Mucosa of descending colon (tissue), 3 donors: ENCODE measurements around the gene PXK. TPM values are rescaled to one million over a fixed set of nuclear protein-coding genes. Genes with fewer than 3 reads are reported as not detected.

ENCODE experiments used
- ATAC-seq: fragments of 200-7000 bp; cut with Tn5 transposase; one replicate; pipeline ENCODE4 v1.9.1; 2020; ENCODE audit warnings: mild to moderate bottlenecking, moderate library complexity
- DNase-seq, 3 donors: peaks; one replicate each; pipeline ENCODE4 v3.0.0-alpha.2; 2020
- H3K36me3 ChIP-seq: fragments of 200-600 bp; one replicate; pipeline ENCODE4 v1.8.0; 2021; ENCODE audit warnings: low read depth, mild to moderate bottlenecking
- H3K4me1 ChIP-seq: fragments of 200-600 bp; one replicate; pipeline ENCODE4 v1.8.0; 2021; ENCODE audit warnings: low read depth, mild to moderate bottlenecking
- H3K4me3 ChIP-seq: fragments of 200-600 bp; one replicate; pipeline ENCODE4 v1.8.0; 2021; ENCODE audit warnings: mild to moderate bottlenecking
- H3K9me3 ChIP-seq: fragments of 200-600 bp; one replicate; pipeline ENCODE4 v1.8.0; 2021; ENCODE audit warnings: mild to moderate bottlenecking
- CTCF ChIP-seq: fragments of 200-600 bp; IDR thresholded peaks from one replicate; pipeline ENCODE4 v1.8.0; 2022; ENCODE audit warnings: antibody characterized with exemption, mild to moderate bottlenecking
- intact Hi-C, 2 donors: fragments of 100-400 bp; cut with DNase I in 1 of 2; cut with micrococcal nuclease in 1 of 2; formaldehyde crosslinking; loops; one replicate each; pipeline versions ENCODE4 v1.11.0 to v1.11.1; 2022; cut with DNase I, micrococcal nuclease
- total RNA-seq, 3 donors: library from RNA; stranded (reverse); fragmentation: NEBNext Ultra II Directional in 2 of 3; extraction: Animal tissue kit (Norgen Biotek cat#: 25700) in 2 of 3; gene quantifications; one replicate each; pipeline versions ENCODE4 v1.2.1 to v1.2.4, GENCODE V29; 2021 to 2023
- donor health status: DM: no; HTN: no; CAD: no; lungs with moderate emphysema.
- donor health status: DM: no; HTN: no; CAD: no.
- donor health status: DM: no; HTN: yes; CAD: no.

The PXK gene
- total RNA-seq, 3 donors from 2014 or later: 14.5 to 33.4 (median 19.5) TPM

- ATAC-seq (no peak), DNase-seq (no peak)
- Histone ChIP-seq H3K36me3 (no peaks in the 10 kb centered on the region), H3K4me1 (no peaks in the 10 kb centered on the region), H3K9me3 (no peaks in the 10 kb centered on the region), H3K4me3 (no peak overlapping the region)
- intact Hi-C loops: loop anchor here in 1 of 2 donors (5.0 kb wide), 1 partner anchor 87 kb away; no protein-coding TSS in a partner anchor
- TF ChIP-seq CTCF: no peak
Observed at GRCh38 chr3:58409663-58410062, 77.0 kb downstream of the PXK start.

- no peak for TF ChIP-seq CTCF
- H3K4me1 ChIP-seq: no peaks in the 10 kb centered on the region
- no peak for ATAC-seq
- H3K36me3 ChIP-seq: no peaks in the 10 kb centered on the region
- H3K4me3 ChIP-seq: no peak overlapping the region
- H3K9me3 ChIP-seq: no peaks in the 10 kb centered on the region
- DNase-seq: no peak
- intact Hi-C loops: loop anchor here in 1 of 2 donors (5.0 kb wide), 1 partner anchor 89 kb away; no protein-coding TSS in a partner anchor
Observed at GRCh38 chr3:58411036-58411435, 78.3 kb downstream of the PXK start.

- intact Hi-C loops: loop anchor here in 1 of 2 donors (5.0 kb wide), 1 partner anchor 90 kb away; no protein-coding TSS in a partner anchor
- TF ChIP-seq CTCF: no peak
- no peak overlapping the region for H3K4me3 ChIP-seq
- no peaks in the 10 kb centered on the region for H3K36me3 ChIP-seq
- no peaks in the 10 kb centered on the region for H3K9me3 ChIP-seq
- no peaks in the 10 kb centered on the region for H3K4me1 ChIP-seq
- DNase-seq (no peak), ATAC-seq (no peak)
Observed at GRCh38 chr3:58411851-58412830, 79.4 kb downstream of the PXK start.

- intact Hi-C loops: loop anchor here (5.0 kb wide), 2 partner anchors 87 to 92 kb away; no protein-coding TSS in a partner anchor
- H3K4me3 ChIP-seq: no peak overlapping the region
- H3K9me3 ChIP-seq: no peaks in the 10 kb centered on the region
- TF ChIP-seq CTCF: peak; percentile 45
- H3K4me1 ChIP-seq: peaks cover 8% of the 10 kb centered on the region
- H3K36me3 ChIP-seq: no peaks in the 10 kb centered on the region
- peak in 1 of 3 donors; percentile 80 for DNase-seq
- peak; percentile 59 for ATAC-seq
Observed at GRCh38 chr3:58414538-58415197, 82.0 kb downstream of the PXK start.

- Histone ChIP-seq H3K4me1 (peaks cover 8% of the 10 kb centered on the region), H3K36me3 (no peaks in the 10 kb centered on the region), H3K4me3 (no peak overlapping the region), H3K9me3 (no peaks in the 10 kb centered on the region)
- TF ChIP-seq CTCF: no peak
- no peak for DNase-seq
- intact Hi-C loops: loop anchor here in 1 of 2 donors (5.0 kb wide), 1 partner anchor 89 kb away; no protein-coding TSS in a partner anchor
- peak; percentile 4 for ATAC-seq
Observed at GRCh38 chr3:58416191-58416590, 83.5 kb downstream of the PXK start.
